NCI-H446 (cell line): Measurements from ENCODE around the gene KDM4B.

ENCODE experiments used
- DNase-seq, 2 experiments: peaks; one replicate each; lab custom pipeline; 2025; lab: John Stamatoyannopoulos, UW

KDM4B gene

DNA sequence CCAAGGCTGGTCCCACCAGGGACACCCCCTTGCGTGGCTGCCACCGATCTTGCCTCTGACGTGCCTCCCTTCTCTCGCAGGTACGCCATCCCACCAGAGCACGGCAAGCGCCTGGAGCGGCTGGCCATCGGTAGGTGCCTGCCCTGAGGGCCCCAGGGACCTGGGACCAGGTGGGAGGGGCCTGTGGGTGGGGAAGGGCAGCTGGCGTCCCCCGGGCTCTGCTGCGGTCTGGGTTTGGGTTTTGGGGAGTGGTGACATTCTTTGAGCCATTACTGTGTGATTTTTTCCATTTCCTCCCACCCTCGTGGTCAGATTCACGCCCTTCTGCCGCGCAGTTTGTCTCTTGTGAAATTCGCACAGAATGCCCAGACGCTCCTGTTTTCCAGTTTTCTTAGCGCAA, 102.0 kb downstream of the KDM4B start:
- DNase-seq: no peak

DNA sequence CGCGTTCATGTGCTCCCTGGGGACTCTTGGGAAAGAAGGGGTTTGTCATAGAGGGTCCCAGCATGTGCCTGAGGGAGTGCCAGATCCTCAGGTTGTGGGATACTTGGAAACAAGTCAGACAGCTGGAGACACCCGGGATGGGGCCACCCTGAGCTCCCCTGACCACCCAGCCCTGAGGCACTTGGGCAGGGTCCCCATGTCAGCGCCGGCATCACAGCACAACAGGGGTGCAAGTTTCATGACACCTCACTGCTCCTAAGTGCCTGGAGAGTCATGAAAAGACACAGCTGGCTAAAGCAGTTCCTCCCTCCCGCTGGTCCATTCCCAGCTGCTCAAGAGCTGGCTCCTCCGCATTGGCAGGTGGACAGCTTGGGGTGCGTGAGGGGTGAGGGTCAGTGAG, 102.7 kb downstream of the KDM4B start:
- no peak for DNase-seq

DNA sequence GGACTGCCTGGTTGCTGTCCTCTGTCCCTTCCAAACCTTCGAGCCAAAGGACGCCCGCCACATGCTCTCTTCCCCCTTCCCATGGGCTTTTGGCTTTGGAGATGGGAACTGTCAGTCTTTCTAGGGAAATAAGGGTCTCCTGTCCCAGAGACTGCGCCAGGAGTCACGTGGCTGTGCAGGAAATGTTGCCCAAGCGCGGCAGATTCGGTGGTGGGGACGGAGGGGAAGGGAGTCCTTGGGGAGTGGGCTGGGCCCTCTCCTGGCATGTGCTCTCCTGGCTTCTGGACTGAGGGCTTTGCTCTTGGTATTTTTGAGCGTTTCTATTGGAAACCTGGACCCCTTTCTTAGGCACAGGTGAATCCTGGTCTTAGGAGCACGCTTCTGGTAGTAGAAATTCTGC, 103.2 kb downstream of the KDM4B start:
- DNase-seq: no peak

DNA sequence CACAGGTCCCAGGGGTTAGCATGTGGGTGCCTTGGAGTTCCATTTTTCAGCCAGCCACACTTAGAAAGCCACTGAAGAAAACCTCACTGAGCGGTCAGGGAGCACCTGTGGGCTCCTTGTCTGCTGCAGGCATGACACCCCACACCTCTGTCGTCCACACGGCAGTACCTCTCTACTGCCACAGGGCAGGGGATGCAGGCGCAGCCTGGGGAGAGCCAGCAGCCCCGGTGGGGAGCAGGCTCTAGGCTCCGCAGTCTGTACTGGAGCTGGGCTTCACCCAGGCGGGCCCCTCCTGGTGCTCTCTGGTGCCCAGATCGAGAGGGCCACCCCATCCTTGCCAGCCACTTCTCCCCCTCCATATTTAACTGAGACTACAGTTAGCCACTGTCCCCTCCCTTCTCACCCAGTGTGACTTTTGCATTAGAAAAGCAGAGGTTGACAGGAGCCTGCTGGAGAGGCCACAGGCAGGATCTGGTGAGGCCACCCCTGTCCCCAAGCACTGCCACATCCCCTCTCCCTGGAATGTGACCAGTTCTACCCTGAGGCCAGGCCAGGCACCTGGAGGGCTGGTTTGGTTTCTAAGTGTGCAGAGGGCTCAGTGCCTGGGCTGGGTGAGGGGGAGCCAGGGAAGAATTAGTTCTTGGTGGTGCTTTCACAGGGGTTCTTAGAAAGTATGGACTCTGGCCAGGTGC, 104.4 kb downstream of the KDM4B start:
- no peak for DNase-seq

DNA sequence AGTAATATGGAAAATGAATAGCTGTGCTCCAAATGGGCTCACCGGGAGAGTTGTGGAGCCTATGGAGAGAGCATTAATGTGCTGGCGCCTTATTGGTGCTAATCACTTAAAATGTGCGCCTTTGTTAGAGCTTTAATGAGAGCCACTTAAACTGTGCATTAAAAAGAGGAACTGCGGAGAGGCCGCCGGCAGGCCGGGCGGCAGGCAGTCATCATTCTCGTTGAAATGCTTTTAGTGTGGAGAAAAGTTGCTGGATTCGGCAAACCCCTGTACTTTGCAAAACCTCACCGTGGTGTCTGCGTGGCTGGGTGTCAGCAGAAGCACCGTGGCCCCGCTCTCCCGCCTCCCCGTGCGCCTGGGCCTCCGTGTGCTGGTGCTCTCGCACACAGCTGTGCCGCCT, 105.5 kb downstream of the KDM4B start:
- DNase-seq: no peak

DNA sequence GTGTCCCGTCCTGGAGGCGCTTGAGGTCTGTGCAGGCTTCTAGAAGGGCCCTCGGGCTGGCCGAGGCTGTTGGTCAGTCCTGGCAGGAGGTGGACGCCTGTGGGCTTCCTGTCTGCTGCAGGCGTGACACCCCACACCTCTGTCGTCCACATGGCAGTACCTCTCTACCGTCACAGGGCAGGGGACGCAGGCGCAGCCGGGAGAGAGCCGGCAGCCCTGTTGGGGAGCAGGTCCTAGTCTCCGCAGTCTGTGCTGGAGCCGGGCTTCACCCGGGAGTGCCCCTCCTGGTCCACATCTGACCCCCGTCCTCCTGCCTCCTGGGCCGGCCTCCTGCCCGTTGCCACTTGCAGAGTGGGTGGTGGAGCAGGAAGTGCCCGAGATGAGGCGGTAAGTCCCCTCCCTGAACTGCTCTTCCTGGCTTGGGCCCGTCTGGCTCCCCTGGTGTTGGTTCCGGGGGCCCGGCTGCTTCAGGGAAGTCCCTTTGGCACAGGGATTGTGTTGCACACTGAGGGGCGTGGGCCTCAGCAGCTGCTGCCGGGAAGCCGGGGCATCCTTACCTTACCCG, 106.0 kb downstream of the KDM4B start:
- DNase-seq: no peak

DNA sequence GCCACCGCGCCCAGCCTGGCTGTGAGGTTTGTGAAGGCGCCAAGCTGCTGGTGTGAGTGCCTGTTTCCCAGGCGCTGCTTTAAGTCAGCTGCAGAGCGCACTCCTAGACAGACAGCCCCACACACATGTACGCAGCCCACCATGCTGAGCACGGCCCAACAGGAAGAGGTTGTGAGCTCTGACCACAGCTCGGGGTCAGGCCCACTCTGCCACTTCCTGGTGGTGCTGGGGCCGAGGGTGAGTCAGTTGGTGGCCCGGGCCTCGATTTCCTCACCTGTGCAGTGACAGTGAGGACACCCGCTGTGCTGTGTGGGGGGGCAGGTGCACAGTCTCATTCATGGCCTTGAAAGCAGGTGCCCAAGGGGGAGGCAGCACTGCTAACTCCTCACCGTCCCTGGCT, 106.7 kb downstream of the KDM4B start:
- DNase-seq: no peak

DNA sequence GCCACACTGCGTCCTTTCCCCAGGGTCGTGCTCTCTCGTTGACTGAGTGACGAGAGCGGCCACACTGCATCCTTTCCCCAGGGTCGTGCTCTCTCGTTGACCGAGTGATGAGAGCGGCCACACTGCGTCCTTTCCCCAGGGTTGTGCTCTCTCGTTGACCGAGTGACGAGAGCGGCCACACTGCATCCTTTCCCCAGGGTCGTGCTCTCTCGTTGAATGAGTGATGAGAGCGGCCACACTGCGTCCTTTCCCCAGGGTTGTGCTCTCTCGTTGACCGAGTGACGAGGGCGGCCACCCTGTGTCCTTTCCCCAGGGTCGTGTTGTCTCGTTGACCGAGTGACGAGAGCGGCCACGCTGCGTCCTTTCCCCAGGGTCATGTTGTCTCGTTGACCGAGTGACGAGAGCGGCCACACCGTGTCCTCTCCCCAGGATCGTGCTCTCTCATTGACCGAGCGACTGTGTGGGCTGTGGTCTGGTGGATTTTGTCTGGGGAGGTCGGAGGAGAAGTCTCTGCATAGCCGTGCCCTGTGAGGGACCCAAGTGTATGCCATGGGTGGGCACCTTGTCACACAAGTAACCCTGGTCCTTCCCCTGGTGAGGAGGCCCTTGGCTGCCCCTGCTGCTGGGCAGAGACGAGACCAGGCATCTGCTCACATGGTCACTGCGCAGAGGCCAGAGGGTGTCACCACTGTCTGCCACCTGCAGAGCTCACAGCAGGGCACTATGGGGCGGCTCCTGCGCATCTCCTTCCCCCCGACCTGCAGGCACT, 107.7 kb downstream of the KDM4B start:
- DNase-seq: no peak

- no peak for DNase-seq
These were observed 108.2 kb downstream of the KDM4B start for GRCh38 chr19:5077209-5077515.

GRCh38 chr19:5078182-5078581, 109.3 kb downstream of the KDM4B start:
- DNase-seq: no peak

DNA sequence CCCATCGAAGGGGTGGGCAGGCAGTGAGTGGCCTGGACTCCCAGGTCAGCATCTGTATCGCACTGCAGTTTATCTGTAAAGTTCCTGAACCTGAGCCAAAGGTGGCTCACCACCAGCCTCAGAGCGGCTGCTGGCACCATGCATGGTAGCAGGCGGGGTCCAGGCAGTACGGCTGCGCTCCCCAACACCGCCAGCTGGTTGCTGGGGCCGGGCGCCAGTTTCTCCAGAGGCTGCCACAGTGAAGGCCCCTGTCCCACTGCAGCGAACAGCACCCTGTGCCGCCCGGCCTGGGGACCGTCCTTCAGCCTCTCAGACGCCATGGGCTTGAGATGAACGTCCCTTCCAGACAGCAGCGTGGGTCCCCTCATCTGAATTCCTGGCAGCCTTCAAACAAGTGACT, 109.8 kb downstream of the KDM4B start:
- no peak for DNase-seq

DNA sequence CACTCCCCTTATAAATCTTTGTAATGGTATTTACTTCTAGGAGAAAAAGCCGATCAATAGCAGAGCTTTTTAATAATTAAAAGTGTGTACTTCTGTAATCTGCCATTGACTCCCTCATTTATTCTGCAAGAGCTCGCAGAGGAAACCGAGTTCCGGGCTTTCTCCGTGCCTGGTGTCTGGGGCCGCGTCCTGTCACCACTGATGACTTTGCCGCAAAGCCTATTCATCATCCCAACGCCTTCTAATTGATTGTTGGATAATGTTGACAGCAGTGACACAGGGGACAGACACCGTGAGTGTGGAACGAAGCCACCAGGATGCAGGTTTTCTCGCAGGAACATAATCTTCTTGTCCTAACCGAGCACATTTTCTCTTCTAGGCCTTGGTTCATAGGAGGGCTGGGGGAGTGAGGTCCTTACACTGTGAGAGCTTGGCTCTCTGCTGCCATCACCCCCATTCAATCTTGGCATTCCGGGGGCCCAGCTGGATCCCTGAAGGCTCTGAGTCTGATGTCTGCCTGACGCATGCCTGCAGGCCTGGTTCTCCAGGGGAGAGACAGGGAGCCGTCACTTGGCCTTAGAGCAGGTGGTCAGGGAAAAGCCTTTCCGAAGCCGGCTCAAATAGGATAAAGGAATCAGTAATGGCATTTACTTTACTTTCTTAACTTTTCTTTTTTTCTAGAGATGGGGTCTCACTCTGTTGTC, 110.3 kb downstream of the KDM4B start:
- DNase-seq: no peak

GRCh38 chr19:5080030-5080654, 111.2 kb downstream of the KDM4B start:
- DNase-seq: peak; percentile 61 to 75

GRCh38 chr19:5080809-5081208, 111.9 kb downstream of the KDM4B start:
- DNase-seq: no peak

GRCh38 chr19:5081443-5082161, 112.7 kb downstream of the KDM4B start:
- DNase-seq: no peak

DNA sequence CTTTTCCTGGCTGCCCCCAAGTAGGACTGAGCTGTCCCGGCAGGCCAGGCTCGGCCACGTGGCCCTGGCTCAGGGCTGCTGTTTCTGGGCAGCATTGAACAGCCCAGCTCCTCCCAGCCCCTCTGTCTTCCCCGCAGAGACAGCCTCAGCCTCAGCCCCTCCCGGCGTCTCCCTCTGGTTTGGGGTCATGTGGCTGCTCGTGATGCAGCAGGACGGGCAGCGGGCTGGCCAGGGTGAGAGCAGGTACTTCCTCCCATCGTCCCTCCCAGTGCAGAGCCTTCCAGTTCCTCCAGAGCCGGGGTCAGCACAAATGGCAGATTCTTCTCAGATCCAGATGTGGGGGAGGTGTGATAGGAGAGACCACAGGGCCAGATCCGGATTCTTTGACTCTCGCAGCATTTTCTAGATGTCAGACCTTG, 114.6 kb downstream of the KDM4B start:
- no peak for DNase-seq

DNA sequence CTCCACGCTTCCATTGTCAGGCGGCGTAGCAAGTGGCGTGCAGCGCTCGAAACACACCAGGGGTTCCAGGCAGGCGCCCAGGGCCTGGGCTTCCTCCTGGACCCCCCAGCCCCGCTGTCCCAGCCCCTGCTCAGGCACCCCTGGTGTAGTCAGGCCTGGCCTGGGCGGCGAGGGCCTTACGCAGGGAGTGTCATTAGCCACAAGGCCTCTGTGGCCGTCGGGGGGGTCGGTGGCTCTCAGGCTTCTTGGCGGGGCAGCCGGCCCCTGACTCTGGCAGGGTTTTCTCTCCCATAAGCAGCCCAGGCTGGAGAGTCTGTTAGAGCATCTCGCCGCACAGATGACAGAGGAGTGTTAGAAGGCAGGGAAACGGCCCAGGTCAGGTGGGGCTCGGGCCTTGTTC, 116.7 kb downstream of the KDM4B start:
- no peak for DNase-seq

DNA sequence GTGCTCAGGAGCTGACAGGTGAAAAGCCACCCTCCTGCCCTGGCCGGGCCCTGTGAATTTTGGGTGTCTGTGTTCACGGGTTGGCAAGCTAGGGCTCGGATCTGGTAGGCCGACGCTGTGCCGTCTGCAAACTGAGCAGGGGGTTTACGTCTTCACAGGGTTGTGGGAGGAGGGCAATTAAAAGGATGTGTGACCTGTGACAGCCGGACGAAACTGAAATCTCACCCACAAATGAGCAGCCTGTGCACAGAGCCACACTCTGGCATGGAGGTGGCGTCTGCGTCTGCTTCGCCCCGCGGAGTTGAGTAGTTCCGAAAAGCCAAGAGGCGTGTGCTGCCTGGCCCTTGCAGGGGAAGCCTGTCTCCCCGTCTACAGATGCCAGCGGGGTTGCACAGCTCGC, 117.3 kb downstream of the KDM4B start:
- DNase-seq: no peak

- no peak for DNase-seq
These were observed 118.0 kb downstream of the KDM4B start for GRCh38 chr19:5086725-5087439.

- no peak for DNase-seq
These were observed 120.4 kb downstream of the KDM4B start for GRCh38 chr19:5089283-5089682.

- DNase-seq: no peak
These were observed 121.6 kb downstream of the KDM4B start for GRCh38 chr19:5090465-5091017.
